Neural cell (in vitro differentiated cells): ENCODE measurements around the gene STN1. TPM values are rescaled to one million over a fixed set of nuclear protein-coding genes. Genes with fewer than 3 reads are reported as not detected.

Experiments
- H2AFZ ChIP-seq: fragments of 200-600, 300-800 bp; sonication (generic), shearing (Covaris generic); 2 replicates; pipeline ENCODE4 v1.6.0; 2014; ENCODE audit warnings: low read depth, mild to moderate bottlenecking, antibody characterized with exemption, low read length, moderate library complexity
- H3F3A ChIP-seq: fragments of 200-600 bp; shearing (Covaris generic); 2 replicates; pipeline ENCODE4 v1.6.1; 2016; ENCODE audit warnings: mild to moderate bottlenecking, moderate library complexity, mixed read lengths, antibody characterized with exemption, low read length; ENCODE audit not compliant: insufficient read depth, poor library complexity, severe bottlenecking
- H3K27ac ChIP-seq: fragments of 200-600, 300-800 bp; sonication (generic), shearing (Covaris generic); 2 replicates; pipeline ENCODE4 v1.5.1; 2014; ENCODE audit warnings: mild to moderate bottlenecking, low read length, moderate library complexity
- H3K27me3 ChIP-seq: fragments of 300-800, 200-600 bp; sonication (generic), shearing (Covaris generic); 2 replicates; pipeline ENCODE4 v1.6.0; 2014; ENCODE audit warnings: mild to moderate bottlenecking, low read depth, low read length, moderate library complexity; ENCODE audit not compliant: insufficient read depth
- H3K36me3 ChIP-seq: fragments of 300-800, 200-600 bp; sonication (generic), shearing (Covaris generic); 2 replicates; pipeline ENCODE4 v1.5.1; 2014; ENCODE audit warnings: mild to moderate bottlenecking, antibody characterized with exemption, low read length, moderate library complexity; ENCODE audit not compliant: insufficient read depth
- H3K4me2 ChIP-seq: fragments of 300-800, 200-600 bp; sonication (generic), shearing (Covaris generic); 2 replicates; pipeline ENCODE4 v1.6.0; 2014; ENCODE audit warnings: mild to moderate bottlenecking, low read length
- H3K4me3 ChIP-seq: fragments of 300-800, 200-600 bp; sonication (generic), shearing (Covaris generic); 2 replicates; pipeline ENCODE4 v1.5.1; 2014; ENCODE audit warnings: mild to moderate bottlenecking, low read length, moderate library complexity
- H3K79me2 ChIP-seq: fragments of 200-600 bp; shearing (Covaris generic); replicated peaks from 2 replicates; pipeline ENCODE4 v1.6.0; 2014; ENCODE audit warnings: mild to moderate bottlenecking, low read length, moderate library complexity; ENCODE audit not compliant: insufficient read depth
- H3K9ac ChIP-seq: fragments of 300-800, 200-600 bp; sonication (generic), shearing (Covaris generic); 2 replicates; pipeline ENCODE4 v1.6.1; 2016; ENCODE audit warnings: mild to moderate bottlenecking, low read length, mixed read lengths
- H3K9me2 ChIP-seq: fragments of 200-600 bp; shearing (Covaris generic); 2 replicates; pipeline ENCODE4 v1.6.1; 2016; ENCODE audit warnings: mild to moderate bottlenecking, low read length, mixed read lengths; ENCODE audit not compliant: insufficient read depth
- H3K9me3 ChIP-seq: fragments of 200-600, 300-800 bp; sonication (generic), shearing (Covaris generic); 2 replicates; pipeline ENCODE4 v1.6.1; 2016; ENCODE audit warnings: mild to moderate bottlenecking, mixed run types, low read length, moderate library complexity, mixed read lengths
- H4K20me1 ChIP-seq: fragments of 200-600 bp; shearing (Covaris generic); 2 replicates; pipeline ENCODE4 v1.6.1; 2016; ENCODE audit warnings: mild to moderate bottlenecking, mixed run types; ENCODE audit not compliant: insufficient read depth
- CTCF ChIP-seq: fragments of 450-650 bp; IDR thresholded peaks from 2 replicates; pipeline ENCODE4 v1.5.1; 2014; ENCODE audit warnings: antibody characterized with exemption, mild to moderate bottlenecking, moderate library complexity; ENCODE audit not compliant: poor library complexity, severe bottlenecking
- EP300 ChIP-seq: fragments of 450-650 bp; conservative IDR thresholded peaks from 2 replicates; pipeline ENCODE4 v1.6.1; 2014; ENCODE audit warnings: antibody characterized with exemption, mild to moderate bottlenecking, moderate library complexity; ENCODE audit not compliant: poor library complexity, severe bottlenecking
- EZH2 ChIP-seq: fragments of 200-600, 300-800 bp; shearing (Covaris generic), sonication (generic); IDR thresholded peaks from 2 replicates; pipeline ENCODE4 v1.6.1; 2014; ENCODE audit warnings: antibody characterized with exemption, low read length, borderline replicate concordance, mild to moderate bottlenecking; ENCODE audit not compliant: insufficient read depth, poor library complexity, severe bottlenecking
- MXI1 ChIP-seq: fragments of 450-650 bp; conservative IDR thresholded peaks from 2 replicates; pipeline ENCODE4 v1.6.1; 2014; ENCODE audit warnings: antibody characterized with exemption, mild to moderate bottlenecking; ENCODE audit not compliant: poor library complexity, severe bottlenecking
- POLR2AphosphoS5 ChIP-seq: IDR thresholded peaks from 2 replicates; pipeline ENCODE4 v1.6.1; 2012
- RAD21 ChIP-seq: fragments of 450-650 bp; conservative IDR thresholded peaks from 2 replicates; pipeline ENCODE4 v1.6.1; 2014; ENCODE audit warnings: antibody characterized with exemption, mild to moderate bottlenecking, moderate library complexity
- REST ChIP-seq: IDR thresholded peaks from 2 replicates; pipeline ENCODE4 v1.6.1; 2012; ENCODE audit warnings: borderline replicate concordance
- SMC3 ChIP-seq: fragments of 450-650 bp; conservative IDR thresholded peaks from 2 replicates; pipeline ENCODE4 v1.6.1; 2014; ENCODE audit warnings: antibody characterized with exemption, mild to moderate bottlenecking, moderate library complexity; ENCODE audit not compliant: poor library complexity
- TAF1 ChIP-seq: IDR thresholded peaks from 2 replicates; pipeline ENCODE4 v1.6.1; 2012; ENCODE audit warnings: low read depth
- polyA plus RNA-seq: library from polyadenylated mRNA; depleted of rRNA; stranded (reverse); fragments of >200 nt; gene quantifications from 2 replicates; pipeline ENCODE4 v1.2.3, GENCODE V29; 2014

STN1 gene
- polyA plus RNA-seq, 1 donor from 2014 or later, result 9.4 TPM

- Histone ChIP-seq H2AFZ (no peak overlapping the region), H3K36me3 (no peaks in the 10 kb centered on the region), H3K4me2 (no peak overlapping the region), H3K27ac (no peak overlapping the region), H3K4me3 (no peak overlapping the region), H3F3A (peaks cover 4% of the 10 kb centered on the region), H3K27me3 (no peaks in the 10 kb centered on the region), H3K9me2 (no peaks in the 10 kb centered on the region), H3K9ac (no peak overlapping the region), H4K20me1 (no peaks in the 10 kb centered on the region), H3K79me2 (no peaks in the 10 kb centered on the region), H3K9me3 (no peaks in the 10 kb centered on the region)
- no peak for TF ChIP-seq MXI1
- TF ChIP-seq CTCF, result no peak
- TF ChIP-seq EZH2, result no peak
- TF ChIP-seq POLR2AphosphoS5, result no peak
- no peak for TF ChIP-seq REST
- TF ChIP-seq SMC3, result no peak
- no peak for TF ChIP-seq TAF1
- TF ChIP-seq EP300, result no peak
- TF ChIP-seq RAD21, result no peak
Measured at GRCh38 chr10:103926722-103927319, 8.8 kb upstream of the STN1 start.

GRCh38 chr10:103925591-103925990 is 7.6 kb upstream of the STN1 start:
- no peak overlapping the region for H3K27ac ChIP-seq
- H3K27me3 ChIP-seq, result no peaks in the 10 kb centered on the region
- TF ChIP-seq CTCF (no peak), POLR2AphosphoS5 (no peak), SMC3 (no peak), RAD21 (no peak), EZH2 (no peak), REST (no peak), EP300 (no peak), TAF1 (no peak), MXI1 (no peak)
- no peak overlapping the region for H3K4me2 ChIP-seq
- H3K9me2 ChIP-seq, result no peaks in the 10 kb centered on the region
- no peak overlapping the region for H2AFZ ChIP-seq
- no peak overlapping the region for H3K4me3 ChIP-seq
- H3K9me3 ChIP-seq, result no peaks in the 10 kb centered on the region
- H4K20me1 ChIP-seq, result no peaks in the 10 kb centered on the region
- peaks cover 4% of the 10 kb centered on the region for H3F3A ChIP-seq
- no peaks in the 10 kb centered on the region for H3K36me3 ChIP-seq
- no peak overlapping the region for H3K9ac ChIP-seq
- no peaks in the 10 kb centered on the region for H3K79me2 ChIP-seq
